Activated naive CD8-positive, alpha-beta T cell treated with anti-CD3 and anti-CD28 coated beads, Interleukin-2, amount 50 U/mL, for 24 hours (primary cell): ENCODE measurements around the gene KRT34.
"Not testable (repeated sequence)": the region's sequence is repeated elsewhere in the genome, so short reads cannot be mapped to it uniquely, and the experiment has no call there.

ENCODE experiments used
- ATAC-seq: fragments of 150-1000 bp; cut with Tn5 transposase; one replicate; pipeline ENCODE4 v1.10.0; 2021
- DNase-seq: peaks from one replicate; pipeline ENCODE4 v3.0.0; 2021
- H3K27ac Mint-ChIP-seq: one replicate; pipeline ENCODE4 v1.8.0; 2021; ENCODE audit warnings: mild to moderate bottlenecking, mixed read lengths
- H3K27me3 Mint-ChIP-seq: one replicate; pipeline ENCODE4 v1.8.0; 2021; ENCODE audit warnings: mixed read lengths
- H3K36me3 Mint-ChIP-seq: one replicate; pipeline ENCODE4 v1.8.0; 2021; ENCODE audit warnings: low read depth, mixed read lengths
- H3K4me1 Mint-ChIP-seq: one replicate; pipeline ENCODE4 v1.8.0; 2021; ENCODE audit warnings: mixed read lengths
- H3K4me3 Mint-ChIP-seq: one replicate; pipeline ENCODE4 v1.8.0; 2021; ENCODE audit warnings: mild to moderate bottlenecking, moderate library complexity, mixed read lengths
- H3K9me3 Mint-ChIP-seq: one replicate; pipeline ENCODE4 v1.8.0; 2021; ENCODE audit warnings: mixed read lengths

The KRT34 gene

GRCh38 chr17:41415411-41415810 lies 33.3 kb upstream of the KRT34 start:
- no peak for ATAC-seq
- Mint-ChIP-seq H3K9me3 (no peaks in the 10 kb centered on the region), H3K4me3 (no peak overlapping the region), H3K4me1 (no peaks in the 10 kb centered on the region), H3K27me3 (no peaks in the 10 kb centered on the region), H3K36me3 (no peaks in the 10 kb centered on the region), H3K27ac (no peak overlapping the region)
- no peak for DNase-seq

- no peak overlapping the region for H3K27ac Mint-ChIP-seq
- ATAC-seq: no peak
- no peaks in the 10 kb centered on the region for H3K36me3 Mint-ChIP-seq
- DNase-seq: no peak
- no peak overlapping the region for H3K4me3 Mint-ChIP-seq
- H3K9me3 Mint-ChIP-seq: no peaks in the 10 kb centered on the region
- H3K27me3 Mint-ChIP-seq: peaks cover 2% of the 10 kb centered on the region
- peaks cover 5% of the 10 kb centered on the region for H3K4me1 Mint-ChIP-seq
Measured at GRCh38 chr17:41413982-41414381, 31.9 kb upstream of the KRT34 start.

- Mint-ChIP-seq H3K36me3 (no peaks in the 10 kb centered on the region), H3K4me3 (no peak overlapping the region), H3K4me1 (peaks cover 7% of the 10 kb centered on the region), H3K27ac (no peak overlapping the region), H3K27me3 (peaks cover 2% of the 10 kb centered on the region), H3K9me3 (no peaks in the 10 kb centered on the region)
- DNase-seq (no peak), ATAC-seq (no peak)
Measured at GRCh38 chr17:41413353-41413957, 31.3 kb upstream of the KRT34 start.

GRCh38 chr17:41411072-41411840 lies 29.1 kb upstream of the KRT34 start:
- Mint-ChIP-seq H3K4me1 (peaks cover 7% of the 10 kb centered on the region), H3K27me3 (peaks cover 2% of the 10 kb centered on the region), H3K4me3 (no peak overlapping the region), H3K27ac (no peak overlapping the region), H3K9me3 (no peaks in the 10 kb centered on the region), H3K36me3 (no peaks in the 10 kb centered on the region)
- no peak for DNase-seq
- ATAC-seq: no peak

GRCh38 chr17:41407226-41407625 lies 25.1 kb upstream of the KRT34 start:
- DNase-seq (no peak), ATAC-seq (no peak)
- no peak overlapping the region for H3K27ac Mint-ChIP-seq
- no peaks in the 10 kb centered on the region for H3K9me3 Mint-ChIP-seq
- peaks cover 2% of the 10 kb centered on the region for H3K27me3 Mint-ChIP-seq
- peaks cover 39% of the 10 kb centered on the region for H3K4me1 Mint-ChIP-seq
- no peaks in the 10 kb centered on the region for H3K36me3 Mint-ChIP-seq
- no peak overlapping the region for H3K4me3 Mint-ChIP-seq

- Mint-ChIP-seq H3K4me1 (peaks cover 41% of the 10 kb centered on the region), H3K4me3 (no peak overlapping the region), H3K27ac (no peak overlapping the region), H3K9me3 (no peaks in the 10 kb centered on the region), H3K36me3 (no peaks in the 10 kb centered on the region), H3K27me3 (peaks cover 6% of the 10 kb centered on the region)
- ATAC-seq (no peak), DNase-seq (no peak)
Measured at GRCh38 chr17:41406205-41406604, 24.1 kb upstream of the KRT34 start.

GRCh38 chr17:41404024-41404671 lies 22.0 kb upstream of the KRT34 start:
- Mint-ChIP-seq H3K4me1 (peaks cover 38% of the 10 kb centered on the region), H3K9me3 (no peaks in the 10 kb centered on the region), H3K27ac (peak overlapping the region; percentile 80), H3K27me3 (peaks cover 3% of the 10 kb centered on the region), H3K36me3 (no peaks in the 10 kb centered on the region), H3K4me3 (peak overlapping the region; percentile 32)
- peak; percentile 90 for ATAC-seq
- peak; percentile 51 for DNase-seq

GRCh38 chr17:41403404-41404023 lies 21.4 kb upstream of the KRT34 start:
- no peaks in the 10 kb centered on the region for H3K9me3 Mint-ChIP-seq
- H3K36me3 Mint-ChIP-seq: no peaks in the 10 kb centered on the region
- H3K4me3 Mint-ChIP-seq: peak overlapping the region; percentile 12
- peaks cover 35% of the 10 kb centered on the region for H3K4me1 Mint-ChIP-seq
- DNase-seq: no peak
- ATAC-seq: no peak
- H3K27me3 Mint-ChIP-seq: peaks cover 3% of the 10 kb centered on the region
- peak overlapping the region; percentile 80 for H3K27ac Mint-ChIP-seq

GRCh38 chr17:41402161-41402560 lies 20.1 kb upstream of the KRT34 start:
- Mint-ChIP-seq H3K36me3 (no peaks in the 10 kb centered on the region), H3K9me3 (no peaks in the 10 kb centered on the region), H3K27ac (peak overlapping the region; percentile 28), H3K4me1 (peaks cover 35% of the 10 kb centered on the region), H3K4me3 (no peak overlapping the region), H3K27me3 (peaks cover 6% of the 10 kb centered on the region)
- DNase-seq: no peak
- ATAC-seq: no peak

GRCh38 chr17:41396996-41397660 lies 15.0 kb upstream of the KRT34 start, which contains the start of gene KRT31:
TSS of gene KRT31 (minus strand) at chr17:41397608. CDS start at chr17:41397539, 69 bp downstream.
- no peaks in the 10 kb centered on the region for H3K9me3 Mint-ChIP-seq
- peaks cover 2% of the 10 kb centered on the region for H3K4me1 Mint-ChIP-seq

GRCh38 chr17:41396340-41396739 lies 14.2 kb upstream of the KRT34 start:
- no peaks in the 10 kb centered on the region for H3K36me3 Mint-ChIP-seq
- H3K9me3 Mint-ChIP-seq: no peaks in the 10 kb centered on the region
- DNase-seq: no peak
- H3K4me3 Mint-ChIP-seq: no peak overlapping the region
- ATAC-seq: no peak
- no peaks in the 10 kb centered on the region for H3K4me1 Mint-ChIP-seq
- H3K27ac Mint-ChIP-seq: no peak overlapping the region
- H3K27me3 Mint-ChIP-seq: peaks cover 7% of the 10 kb centered on the region

More at GRCh38 chr17:41396996-41397660, 15.0 kb upstream of the KRT34 start, which contains the start of gene KRT31:
- no peak for ATAC-seq
- Mint-ChIP-seq H3K27me3 (peaks cover 10% of the 10 kb centered on the region), H3K27ac (no peak within 1 kb of the TSS), H3K36me3 (no peaks in the 10 kb centered on the region), H3K4me3 (no peak within 1 kb of the TSS)
- no peak for DNase-seq

GRCh38 chr17:41395611-41396010 lies 13.5 kb upstream of the KRT34 start:
- Mint-ChIP-seq H3K4me1 (no peaks in the 10 kb centered on the region), H3K27ac (no peak overlapping the region), H3K36me3 (no peaks in the 10 kb centered on the region), H3K27me3 (peaks cover 7% of the 10 kb centered on the region), H3K4me3 (no peak overlapping the region), H3K9me3 (no peaks in the 10 kb centered on the region)
- DNase-seq: no peak
- no peak for ATAC-seq

- H3K4me3 Mint-ChIP-seq, H3K36me3 Mint-ChIP-seq, H3K4me1 Mint-ChIP-seq, ATAC-seq, H3K27me3 Mint-ChIP-seq, H3K27ac Mint-ChIP-seq, H3K9me3 Mint-ChIP-seq, DNase-seq: not testable (repeated sequence)
Measured at GRCh38 chr17:41395044-41395443, 12.9 kb upstream of the KRT34 start.

GRCh38 chr17:41394254-41394996 lies 12.3 kb upstream of the KRT34 start:
- Mint-ChIP-seq H3K4me3 (no peak overlapping the region), H3K4me1 (no peaks in the 10 kb centered on the region), H3K27ac (no peak overlapping the region), H3K9me3 (no peaks in the 10 kb centered on the region), H3K36me3 (no peaks in the 10 kb centered on the region), H3K27me3 (peaks cover 7% of the 10 kb centered on the region)
- DNase-seq (no peak), ATAC-seq (no peak)
